Right lobe of liver (tissue), 4 donors: Measurements from ENCODE around the gene HOXD3.

Experiments
- POLR2A ChIP-seq: fragments of 450-650 bp; IDR thresholded peaks from one replicate; pipeline ENCODE4 v1.6.1; 2017; ENCODE audit warnings: antibody characterized with exemption, mild to moderate bottlenecking
- TF ChIP-seq, protein P1 (sequence below), 4 donors: fragments of 200-600 bp in 3 of 4; fragments of 450-650 bp in 1 of 4; IDR thresholded peaks; one replicate each; pipeline versions ENCODE4 v1.5.1 to v1.8.0; 2016 to 2022; ENCODE audit warnings: antibody characterized with exemption in 4 of 4, mild to moderate bottlenecking in 2 of 4
- donor health status: DM: no; HTN: no; CAD: no.
- donor health status: DM: no; HTN: no; CAD: no.
- donor health status: DM: no; HTN: yes; CAD: no.

GRCh38 chr2:176132205-176133171, 24.6 kb upstream of the HOXD3 start:
- TF ChIP-seq, protein P1, sequence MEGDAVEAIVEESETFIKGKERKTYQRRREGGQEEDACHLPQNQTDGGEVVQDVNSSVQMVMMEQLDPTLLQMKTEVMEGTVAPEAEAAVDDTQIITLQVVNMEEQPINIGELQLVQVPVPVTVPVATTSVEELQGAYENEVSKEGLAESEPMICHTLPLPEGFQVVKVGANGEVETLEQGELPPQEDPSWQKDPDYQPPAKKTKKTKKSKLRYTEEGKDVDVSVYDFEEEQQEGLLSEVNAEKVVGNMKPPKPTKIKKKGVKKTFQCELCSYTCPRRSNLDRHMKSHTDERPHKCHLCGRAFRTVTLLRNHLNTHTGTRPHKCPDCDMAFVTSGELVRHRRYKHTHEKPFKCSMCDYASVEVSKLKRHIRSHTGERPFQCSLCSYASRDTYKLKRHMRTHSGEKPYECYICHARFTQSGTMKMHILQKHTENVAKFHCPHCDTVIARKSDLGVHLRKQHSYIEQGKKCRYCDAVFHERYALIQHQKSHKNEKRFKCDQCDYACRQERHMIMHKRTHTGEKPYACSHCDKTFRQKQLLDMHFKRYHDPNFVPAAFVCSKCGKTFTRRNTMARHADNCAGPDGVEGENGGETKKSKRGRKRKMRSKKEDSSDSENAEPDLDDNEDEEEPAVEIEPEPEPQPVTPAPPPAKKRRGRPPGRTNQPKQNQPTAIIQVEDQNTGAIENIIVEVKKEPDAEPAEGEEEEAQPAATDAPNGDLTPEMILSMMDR (IDR thresholded peaks at IDR 0.05): no peak
- TF ChIP-seq POLR2A: no peak
